GM18499 (cell line): ENCODE data around the gene B3GALT6.

Experiments used
- ATAC-seq: cut with Tn5 transposase; IDR thresholded peaks from one replicate; pipeline ENCODE4 v1.9.1; 2021; ENCODE audit warnings: moderate number of reproducible peaks; ENCODE audit not compliant: insufficient read depth, unreplicated experiment

B3GALT6 gene

GRCh38 chr1:1280782-1281481 lies 48.9 kb downstream of the B3GALT6 start:
- ATAC-seq = no peak

- no peak for ATAC-seq
Measured at GRCh38 chr1:1281533-1282321, 49.7 kb downstream of the B3GALT6 start.

GRCh38 chr1:1282998-1283397 lies 51.0 kb downstream of the B3GALT6 start:
- ATAC-seq = no peak

- ATAC-seq = no peak
Measured at GRCh38 chr1:1283821-1284220, 51.8 kb downstream of the B3GALT6 start.
